Measurements from ENCODE around the gene CPA1.

The CPA1 gene

DNA sequence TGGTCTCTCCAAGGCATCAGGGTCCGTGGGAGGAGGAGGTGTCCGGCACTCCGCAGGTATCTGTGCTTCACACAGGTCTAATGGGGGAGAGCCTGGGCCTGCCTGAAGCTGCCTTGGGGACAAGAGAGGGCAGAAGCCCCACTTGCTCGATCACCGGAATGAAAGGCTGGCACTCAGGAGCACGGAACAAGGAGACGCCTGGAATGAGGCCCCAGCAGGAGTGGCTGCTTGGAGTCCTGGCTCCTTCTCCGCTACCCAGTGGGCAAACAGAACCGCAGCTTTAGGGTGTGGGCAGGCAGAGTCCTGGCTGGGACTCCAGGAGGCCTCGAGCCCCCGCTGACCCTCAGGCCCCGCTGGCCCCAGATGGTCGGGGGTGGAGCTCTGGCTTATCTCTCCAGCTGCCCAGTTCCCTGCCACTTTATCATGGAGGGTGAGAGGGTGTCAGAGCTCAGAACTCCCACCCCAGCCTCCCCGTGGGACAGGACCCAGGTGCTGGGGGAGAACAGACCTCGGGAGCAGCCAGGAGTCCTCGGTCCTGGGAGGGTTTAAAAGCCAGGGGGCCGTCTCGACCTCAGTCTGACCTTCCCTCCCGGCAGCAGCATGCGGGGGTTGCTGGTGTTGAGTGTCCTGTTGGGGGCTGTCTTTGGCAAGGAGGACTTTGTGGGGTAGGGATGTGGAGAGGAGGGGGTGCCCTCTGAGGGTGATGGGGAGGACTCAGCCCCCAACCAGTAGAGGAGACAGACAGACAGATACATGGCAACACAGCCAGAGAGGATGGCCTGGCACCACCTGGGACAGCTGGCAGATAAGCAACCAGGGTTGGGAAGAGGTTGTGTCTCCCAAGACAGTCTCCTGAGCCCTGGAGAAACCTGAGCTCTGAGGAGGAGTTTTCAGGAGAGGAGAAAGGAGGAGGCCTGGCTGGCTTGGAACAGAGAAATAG, at the start of gene CPA1:
Gene CPA1 (plus strand): TSS at position 574 of the 940 bp plus-strand sequence. CDS start 27 bp downstream, at position 601.
- no peak for DNase-seq

DNA sequence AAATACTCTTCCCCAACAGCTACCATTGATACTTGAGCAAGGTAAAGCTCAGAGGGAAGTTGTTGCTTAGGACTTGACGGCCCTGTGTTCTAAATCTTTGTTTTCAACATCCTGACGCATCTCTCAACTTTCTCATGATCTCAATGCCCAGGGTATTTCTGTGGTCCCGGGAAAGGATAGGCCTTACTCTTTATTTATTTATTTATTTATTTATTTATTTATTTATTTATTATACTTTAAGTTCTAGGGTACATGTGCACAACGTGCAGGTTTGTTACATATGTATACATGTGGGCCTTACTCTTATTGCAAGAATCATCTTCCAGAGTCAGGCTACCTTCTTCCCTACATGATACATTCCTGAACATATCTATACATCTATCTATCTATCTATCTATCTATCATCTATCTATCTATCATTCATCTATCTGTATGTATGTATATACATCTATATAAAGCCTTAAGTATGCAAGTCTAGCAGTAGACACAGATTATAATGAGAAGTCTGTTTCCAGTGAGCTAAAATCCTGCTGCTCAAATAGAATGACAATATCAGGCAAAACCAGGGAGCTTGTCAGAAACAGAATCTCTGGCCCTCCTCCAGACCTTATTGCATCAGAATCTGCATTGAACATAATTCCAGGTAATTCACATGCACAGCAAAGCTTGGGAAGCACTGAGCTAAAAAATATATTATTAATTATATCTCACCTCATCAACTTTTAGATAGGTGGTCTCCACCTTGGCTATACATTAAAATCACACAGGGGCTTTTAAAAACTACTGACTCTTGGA, 47.8 kb upstream of the CPA1 start:
- no peak for DNase-seq

DNA sequence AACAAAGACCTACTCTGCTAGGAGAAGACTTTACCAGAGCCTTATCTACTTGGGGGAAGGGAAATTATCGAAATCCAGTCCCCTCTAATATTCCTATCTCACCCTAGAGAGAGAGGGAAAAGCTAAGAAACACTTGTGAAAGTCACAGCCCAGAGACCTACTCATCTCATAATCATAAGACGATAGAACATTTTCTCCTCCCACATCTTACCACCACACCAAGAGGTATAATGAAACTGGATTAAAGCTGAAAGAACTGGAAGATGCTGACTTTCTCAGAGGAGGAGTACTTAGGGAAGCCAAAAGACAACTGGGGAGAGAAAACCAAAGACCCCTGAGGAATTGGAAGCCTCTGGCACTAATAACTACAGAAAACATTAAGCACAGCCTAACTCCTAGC, 46.5 kb upstream of the CPA1 start:
- DNase-seq = no peak

DNA sequence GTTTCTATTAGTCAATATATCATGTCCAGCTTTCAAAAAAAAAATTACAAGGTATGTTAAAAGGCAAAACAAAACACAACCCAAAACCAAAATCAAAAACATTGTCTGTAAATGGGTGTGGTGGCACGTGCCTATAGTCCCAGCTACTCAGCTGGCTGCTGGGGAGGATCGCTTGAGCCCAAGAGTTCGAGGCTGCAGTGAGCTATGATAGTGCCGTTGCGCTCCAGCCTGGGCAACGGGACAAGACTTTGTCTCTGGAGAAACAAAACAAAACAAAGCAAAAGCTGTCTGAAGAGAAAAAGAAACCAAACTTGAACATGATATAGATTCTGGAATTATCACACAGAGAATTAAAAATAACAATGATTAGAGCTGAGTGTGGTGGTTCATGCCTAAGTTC, 46.0 kb upstream of the CPA1 start:
- no peak for DNase-seq

- DNase-seq = no peak
Observed at GRCh38 chr7:130337410-130337971, 42.8 kb upstream of the CPA1 start.

- no peak for DNase-seq
Observed at GRCh38 chr7:130338233-130338632, 42.1 kb upstream of the CPA1 start.

DNA sequence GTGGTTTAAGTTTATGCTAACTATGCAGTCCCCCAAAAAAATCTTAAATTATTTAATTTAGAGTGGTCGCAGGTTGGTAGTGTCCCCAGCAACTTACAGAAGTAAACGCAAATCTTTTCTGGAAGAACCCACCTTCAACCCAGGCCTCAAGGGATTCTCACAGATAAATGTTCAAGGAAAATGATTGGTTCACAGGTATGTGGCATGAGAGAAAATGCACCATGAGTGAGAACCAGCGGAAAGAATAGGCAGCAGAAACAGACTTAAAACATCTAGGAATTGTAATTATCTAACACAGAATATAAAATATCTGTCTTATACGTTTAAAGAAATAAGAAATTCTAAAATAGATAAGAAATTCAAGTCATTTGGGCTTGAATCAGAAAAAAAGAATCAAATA, 38.4 kb upstream of the CPA1 start:
- DNase-seq = no peak

- no peak for DNase-seq
Observed at GRCh38 chr7:130342701-130343380, 37.5 kb upstream of the CPA1 start.

DNA sequence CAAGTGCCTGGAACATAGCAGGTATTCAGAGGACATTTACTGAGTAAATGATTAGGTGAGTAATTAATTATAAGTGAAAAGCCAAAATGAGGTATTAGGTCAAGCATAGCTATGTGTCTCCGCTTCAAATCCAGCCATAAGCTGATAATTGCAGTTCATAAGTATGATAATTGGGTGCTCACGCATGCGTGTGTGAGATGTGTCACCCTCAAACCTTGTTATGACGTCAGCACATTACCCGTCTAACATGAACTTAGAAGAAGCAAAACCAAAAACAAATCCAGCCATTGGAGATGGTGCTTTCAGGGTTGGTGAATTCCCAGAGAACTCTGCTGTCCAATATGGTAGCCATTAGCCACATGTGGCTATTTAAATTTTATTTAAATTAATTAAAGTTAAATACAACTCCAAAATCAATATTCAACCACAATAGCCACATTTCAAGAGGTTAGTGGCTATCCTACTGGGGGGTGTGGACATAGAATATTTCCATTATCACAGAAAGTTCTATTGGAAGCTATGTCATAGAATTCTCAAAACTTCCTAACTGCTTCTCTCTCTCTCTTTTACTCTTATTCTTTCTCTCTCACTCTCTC, 35.9 kb upstream of the CPA1 start, which contains the start of gene CPA5:
Gene CPA5 (plus strand): TSS at position 546 of the 596 bp plus-strand sequence. CDS start 1,670 bp downstream, outside the sequence.
- no peak for DNase-seq

GRCh38 chr7:130345136-130345535, 35.2 kb upstream of the CPA1 start:
- peak; percentile 38 for DNase-seq

- DNase-seq = no peak
Observed at GRCh38 chr7:130345725-130346124, 34.6 kb upstream of the CPA1 start.

DNA sequence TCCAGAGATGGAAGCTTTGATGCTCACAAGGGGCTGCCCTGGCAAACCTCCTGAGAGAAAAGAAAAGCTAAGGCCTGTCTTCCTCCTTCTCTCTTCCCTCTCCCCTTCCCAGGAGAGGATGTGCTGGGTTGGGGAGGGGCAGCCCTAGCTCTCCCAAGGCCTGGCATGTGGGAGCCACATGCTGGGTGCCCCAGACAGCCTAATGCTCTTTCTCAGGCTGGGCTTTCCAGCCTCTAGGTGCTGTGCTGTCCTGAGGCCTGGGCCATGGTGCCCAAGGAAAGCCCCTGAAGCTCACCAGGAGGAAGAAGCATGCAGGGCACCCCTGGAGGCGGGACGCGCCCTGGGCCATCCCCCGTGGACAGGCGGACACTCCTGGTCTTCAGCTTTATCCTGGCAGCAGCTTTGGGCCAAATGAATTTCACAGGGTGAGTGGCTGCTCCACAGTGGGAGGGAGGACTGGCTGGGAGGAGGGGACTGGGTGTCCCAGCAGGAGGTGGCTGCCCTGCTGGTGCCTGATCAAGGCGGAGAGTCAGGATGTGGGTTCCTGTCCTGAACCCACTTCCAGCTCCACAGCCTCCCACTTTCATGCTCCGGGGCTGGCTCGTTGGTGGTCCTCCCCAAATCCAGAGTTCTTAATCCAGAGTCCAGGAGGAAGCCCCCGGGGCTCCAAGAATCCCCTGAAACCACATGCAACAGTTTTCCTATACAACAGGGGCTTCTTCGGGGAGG, 34.0 kb upstream of the CPA1 start:
- no peak for DNase-seq

DNA sequence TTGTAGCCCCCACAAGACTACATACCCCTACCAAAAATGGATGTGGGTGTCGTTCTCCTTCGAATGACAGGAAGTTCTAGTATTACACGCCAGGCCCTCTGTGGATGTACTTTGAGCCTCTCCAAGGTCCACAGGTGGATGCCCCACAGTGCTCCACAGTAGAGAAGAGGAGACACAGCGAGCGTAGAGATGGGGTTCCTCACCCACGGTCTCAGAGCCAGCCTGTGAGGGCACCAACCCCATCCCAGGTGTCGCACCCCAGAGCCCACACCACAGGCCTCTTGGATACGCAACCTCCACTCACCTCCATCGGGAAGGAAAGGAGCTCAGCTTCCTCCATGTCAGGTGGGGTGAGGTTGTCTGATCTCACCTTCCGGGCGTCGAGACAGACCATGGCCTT, 33.4 kb upstream of the CPA1 start:
- DNase-seq = no peak

- no peak for DNase-seq
Observed at GRCh38 chr7:130349911-130350782, 30.1 kb upstream of the CPA1 start.

GRCh38 chr7:130350945-130351790, 29.1 kb upstream of the CPA1 start:
- DNase-seq = no peak

DNA sequence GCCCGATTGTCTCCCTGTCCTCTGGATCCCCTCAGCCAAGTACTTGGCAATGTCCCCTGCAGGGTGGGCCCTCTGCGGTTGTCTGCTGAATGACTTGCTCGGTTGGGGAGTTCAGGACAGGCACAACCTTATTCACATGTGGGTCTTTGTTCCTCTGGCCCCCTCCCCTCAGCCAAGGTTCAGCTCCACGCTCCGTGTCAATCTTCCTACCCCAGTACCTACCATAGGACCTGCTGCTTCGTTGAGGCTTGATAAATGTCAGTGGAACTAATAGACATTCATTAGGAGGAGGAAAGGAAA, 28.6 kb upstream of the CPA1 start:
- DNase-seq = no peak

- no peak for DNase-seq
Observed at GRCh38 chr7:130352194-130353074, 27.9 kb upstream of the CPA1 start.

- no peak for DNase-seq
Observed at GRCh38 chr7:130353196-130353595, 27.1 kb upstream of the CPA1 start.

Measured in NCI-H2029 treated with DMSO at 0.1 percent for 48 hours (cell line).